H1 (cell line): Measurements from ENCODE around the gene LDLRAD3. TPM values are rescaled to one million over a fixed set of nuclear protein-coding genes. Genes with fewer than 3 reads are reported as not detected.

Source experiments
- CTCF ChIA-PET: fragments of 300-600 bp; sonication (Branson Sonifier 250); formaldehyde crosslinking; loops from one replicate; lab custom pipeline; 2021; ENCODE audit not compliant: partially characterized antibody; lab: Charles Lee
- POLR2A ChIA-PET: fragments of 300-600 bp; sonication (Branson Sonifier 250); formaldehyde crosslinking; loops from one replicate; lab custom pipeline; 2021; ENCODE audit warnings: inconsistent platforms; ENCODE audit not compliant: partially characterized antibody; lab: Charles Lee
- DNase-seq, 2 experiments: peaks; one replicate each; pipeline versions ENCODE4 v3.0.0 to v3.0.0-alpha.2; 2010 to 2022; ENCODE audit warnings: low spot score in 2 of 2, low read depth in 1 of 2, mixed read lengths in 1 of 2
- FAIRE-seq: peaks from 2 replicates; lab custom pipeline; 2011; peaks lifted over from hg19 to GRCh38; lab: Jason Lieb, UNC
- H2AFZ ChIP-seq: 2 replicates; pipeline ENCODE4 v1.8.1; 2012; ENCODE audit warnings: low read length, inconsistent platforms
- H2AK5ac ChIP-seq: 2 replicates; pipeline ENCODE4 v1.6.1; 2013; ENCODE audit warnings: low read depth, low read length
- H2BK120ac ChIP-seq: replicated peaks from 2 replicates; pipeline ENCODE3; 2013; ENCODE audit warnings: low read depth, low read length, inconsistent platforms
- H2BK12ac ChIP-seq: 2 replicates; pipeline ENCODE4 v1.6.1; 2013; ENCODE audit warnings: low read depth, low read length
- H2BK15ac ChIP-seq: 2 replicates; pipeline ENCODE4 v1.6.1; 2013; ENCODE audit warnings: low read length
- H2BK20ac ChIP-seq: 2 replicates; pipeline ENCODE4 v1.6.1; 2013; ENCODE audit warnings: low read length
- H2BK5ac ChIP-seq: 2 replicates; pipeline ENCODE4 v1.6.1; 2013; ENCODE audit warnings: low read depth, low read length
- H3K14ac ChIP-seq: 2 replicates; pipeline ENCODE4 v1.6.1; 2013; ENCODE audit warnings: inconsistent platforms; ENCODE audit not compliant: insufficient read length
- H3K18ac ChIP-seq: 2 replicates; pipeline ENCODE4 v1.6.1; 2013; ENCODE audit warnings: low read length; ENCODE audit errors: extremely low read depth
- H3K23ac ChIP-seq: 2 replicates; pipeline ENCODE4 v1.6.1; 2013; ENCODE audit warnings: inconsistent platforms; ENCODE audit not compliant: insufficient read length
- H3K23me2 ChIP-seq: 2 replicates; pipeline ENCODE4 v1.6.1; 2013; ENCODE audit warnings: low read depth, low read length
- H3K27ac ChIP-seq: 2 replicates; pipeline ENCODE4 v1.6.1; 2011; ENCODE audit warnings: low read depth, low read length, inconsistent platforms
- H3K27me3 ChIP-seq, 4 experiments: replicated peaks in 1 of 4; 1 replicate in 1 of 4; 2 replicates in 3 of 4; pipeline versions ENCODE4 v1.6.1 to v1.8.1; 2011 to 2013; ENCODE audit warnings: low read length in 3 of 4, mild to moderate bottlenecking in 3 of 4, inconsistent platforms in 2 of 4, mixed read lengths in 2 of 4, moderate library complexity in 1 of 4; ENCODE audit not compliant: control insufficient read depth in 3 of 4, insufficient read depth in 3 of 4; ENCODE audit errors: extremely low read depth in 1 of 4
- H3K36me3 ChIP-seq, 4 experiments: 2 replicates each; pipeline versions ENCODE4 v1.6.1 to v1.8.1; 2011 to 2013; ENCODE audit warnings: mild to moderate bottlenecking in 4 of 4, low read length in 3 of 4, moderate library complexity in 2 of 4, control low read depth in 1 of 4, inconsistent platforms in 1 of 4; ENCODE audit not compliant: insufficient read depth in 4 of 4, control insufficient read depth in 2 of 4
- H3K4ac ChIP-seq: replicated peaks from 2 replicates; pipeline ENCODE3; 2013; ENCODE audit warnings: low read length, low read depth, mixed read lengths, inconsistent platforms; ENCODE audit not compliant: insufficient read length
- H3K4me1 ChIP-seq, 4 experiments: replicated peaks in 1 of 4; 1 replicate in 1 of 4; 2 replicates in 3 of 4; pipeline versions ENCODE4 v1.6.1 to v1.8.1; 2011 to 2013; ENCODE audit warnings: low read length in 3 of 4, inconsistent platforms in 2 of 4, mixed read lengths in 1 of 4; ENCODE audit not compliant: insufficient read depth in 4 of 4, control insufficient read depth in 3 of 4
- H3K4me2 ChIP-seq, 2 experiments: 2 replicates each; pipeline versions ENCODE4 v1.6.1 to v1.8.1; 2011 to 2013; ENCODE audit warnings: low read depth in 2 of 2, low read length in 2 of 2, control low read depth in 1 of 2, inconsistent platforms in 1 of 2, mild to moderate bottlenecking in 1 of 2; ENCODE audit not compliant: insufficient read depth in 1 of 2
- H3K4me3 ChIP-seq, 4 experiments: fragments of 200-600, 300-600 bp in 1 of 4; sonication (generic), shearing (Covaris generic), sonication (Bioruptor Twin) in 1 of 4; 2 replicates each; pipeline versions ENCODE4 v1.5.1 to v1.8.1; 2011 to 2016; ENCODE audit warnings: low read length in 4 of 4, low read depth in 3 of 4, control low read depth in 2 of 4, inconsistent platforms in 2 of 4, mild to moderate bottlenecking in 2 of 4, mixed read lengths in 1 of 4, moderate library complexity in 1 of 4; ENCODE audit not compliant: insufficient read depth in 2 of 4; ENCODE audit errors: extremely low read depth in 1 of 4
- H3K56ac ChIP-seq: replicated peaks from 2 replicates; pipeline ENCODE3; 2013; ENCODE audit warnings: low read depth, mild to moderate bottlenecking, mixed read lengths, low read length, inconsistent platforms; ENCODE audit not compliant: insufficient read length
- H3K79me1 ChIP-seq: 2 replicates; pipeline ENCODE4 v1.6.1; 2013; ENCODE audit warnings: low read depth, low read length, control low read depth
- H3K79me2 ChIP-seq, 2 experiments: 2 replicates each; pipeline versions ENCODE4 v1.6.1 to v1.8.1; 2012 to 2013; ENCODE audit warnings: low read length in 2 of 2, mild to moderate bottlenecking in 2 of 2, inconsistent platforms in 1 of 2; ENCODE audit not compliant: insufficient read depth in 2 of 2, control insufficient read depth in 1 of 2
- H3K9ac ChIP-seq, 4 experiments: replicated peaks in 1 of 4; 1 replicate in 1 of 4; 2 replicates in 3 of 4; pipeline versions ENCODE4 v1.6.1 to v1.8.1; 2011 to 2013; ENCODE audit warnings: low read depth in 3 of 4, low read length in 3 of 4, control low read depth in 2 of 4, mild to moderate bottlenecking in 2 of 4, moderate library complexity in 2 of 4, inconsistent platforms in 1 of 4; ENCODE audit errors: extremely low read depth in 1 of 4
- H3K9me3 ChIP-seq, 2 experiments: 2 replicates each; pipeline versions ENCODE4 v1.6.1 to v1.8.1; 2012 to 2013; ENCODE audit warnings: mild to moderate bottlenecking in 2 of 2, moderate library complexity in 2 of 2, control low read depth in 1 of 2, inconsistent platforms in 1 of 2, low read depth in 1 of 2, low read length in 1 of 2, mixed read lengths in 1 of 2; ENCODE audit not compliant: insufficient read depth in 2 of 2
- H4K20me1 ChIP-seq, 2 experiments: replicated peaks in 1 of 2; 2 replicates each; pipeline versions ENCODE3 to v1.8.1; 2011 to 2013; ENCODE audit warnings: inconsistent platforms in 2 of 2, low read length in 2 of 2, mild to moderate bottlenecking in 1 of 2; ENCODE audit not compliant: insufficient read depth in 2 of 2, control insufficient read depth in 1 of 2
- H4K5ac ChIP-seq: 2 replicates; pipeline ENCODE4 v1.6.1; 2013; ENCODE audit warnings: low read length, low read depth, mixed read lengths, inconsistent platforms; ENCODE audit not compliant: insufficient read length
- H4K8ac ChIP-seq: 2 replicates; pipeline ENCODE4 v1.8.0; 2013; ENCODE audit warnings: mild to moderate bottlenecking, moderate library complexity, low read length, inconsistent platforms; ENCODE audit not compliant: insufficient read depth; ENCODE audit errors: extremely low read depth
- H4K91ac ChIP-seq: replicated peaks from 2 replicates; pipeline ENCODE3; 2013; ENCODE audit warnings: low read length, mixed read lengths, inconsistent platforms; ENCODE audit not compliant: insufficient read length
- BACH1 ChIP-seq: IDR thresholded peaks from 2 replicates; pipeline ENCODE4 v1.6.1; 2012; ENCODE audit warnings: low read length, improper control_type of control experiment
- EGR1 ChIP-seq: IDR thresholded peaks from 2 replicates; pipeline ENCODE4 v1.6.1; 2011; ENCODE audit warnings: low read depth, low read length, borderline replicate concordance
- EZH2 ChIP-seq: fragments of 200-600 bp; sonication (generic); IDR thresholded peaks from 2 replicates; pipeline ENCODE4 v1.7.1; 2012; ENCODE audit warnings: low read depth, mild to moderate bottlenecking, moderate library complexity, low read length, inconsistent platforms; ENCODE audit not compliant: severe bottlenecking
- NANOG ChIP-seq: IDR thresholded peaks from 2 replicates; pipeline ENCODE4 v1.6.1; 2011; ENCODE audit warnings: low read length, low read depth, mild to moderate bottlenecking, inconsistent platforms; ENCODE audit not compliant: insufficient read depth, poor library complexity, severe bottlenecking
- POU5F1 ChIP-seq: IDR thresholded peaks from 2 replicates; pipeline ENCODE4 v1.6.1; 2011; ENCODE audit warnings: low read depth, mild to moderate bottlenecking, low read length, moderate library complexity
- RAD21 ChIP-seq, 2 experiments: IDR thresholded peaks in 1 of 2; conservative IDR thresholded peaks in 1 of 2; 2 replicates each; pipeline ENCODE4 v1.6.1; 2011; ENCODE audit warnings: low read depth in 2 of 2, low read length in 2 of 2, improper control_type of control experiment in 1 of 2, inconsistent platforms in 1 of 2, mild to moderate bottlenecking in 1 of 2, moderate library complexity in 1 of 2
- RFX5 ChIP-seq: IDR thresholded peaks from 2 replicates; pipeline ENCODE4 v1.6.1; 2011; ENCODE audit warnings: low read depth, low read length, improper control_type of control experiment, borderline replicate concordance
- SAP30 ChIP-seq: fragments of 300-600 bp; sonication (generic); IDR thresholded peaks from 2 replicates; pipeline ENCODE4 v1.7.1; 2012; ENCODE audit warnings: low read length, moderate library complexity, mild to moderate bottlenecking, inconsistent platforms; ENCODE audit not compliant: insufficient read depth, insufficient replicate concordance
- SIX5 ChIP-seq: IDR thresholded peaks from 2 replicates; pipeline ENCODE4 v1.6.1; 2011; ENCODE audit warnings: mild to moderate bottlenecking, low read depth, low read length
- SP4 ChIP-seq: IDR thresholded peaks from 2 replicates; pipeline ENCODE4 v1.6.1; 2012; ENCODE audit warnings: low read length, inconsistent platforms
- TCF12 ChIP-seq: IDR thresholded peaks from 2 replicates; pipeline ENCODE4 v1.6.1; 2011; ENCODE audit warnings: low read depth, mild to moderate bottlenecking, low read length
- WGBS, 2 experiments: shearing (Covaris generic) in 1 of 2; methylation state at CpG; one replicate each; pipeline versions ENCODE4 v1.1.6 to v1.1.7; 2013 to 2015; ENCODE audit warnings: low lambda C conversion rate in 2 of 2, mixed read lengths in 2 of 2, inconsistent platforms in 1 of 2, low coverage in 1 of 2, missing lambda C conversion rate in 1 of 2; ENCODE audit not compliant: insufficient replicate concordance in 2 of 2, insufficient coverage in 1 of 2, insufficient read length in 1 of 2; ENCODE audit errors: extremely low coverage in 1 of 2, missing lambda C conversion rate in 1 of 2; 5-methylcytosine and 5-hydroxymethylcytosine counted together
- polyA plus RNA-seq, 7 experiments: library from polyadenylated mRNA; depleted of rRNA in 3 of 7; stranded (reverse) in 5 of 7; unstranded in 2 of 7; fragments of >200 nt in 5 of 7; fragments of 200-250 nt in 2 of 7; gene quantifications; 1 replicate in 5 of 7; 2 replicates in 1 of 7; 4 replicates in 1 of 7; pipeline versions ENCODE4 v1.2.1 to v1.2.3, GENCODE V29; 2011 to 2013; ENCODE audit warnings: missing spikeins in 2 of 7, mixed read lengths in 2 of 7
- total RNA-seq: library from RNA; stranded (reverse); fragmentation: NEBNext Ultra II Directional; extraction: Animal tissue kit (Norgen Biotek cat#: 25700); gene quantifications from 2 replicates; pipeline ENCODE4 v1.2.1, GENCODE V29; 2021

LDLRAD3 gene
- total and polyA plus RNA-seq, 2 of the 8 experiments (the other 6 are each of a cell fraction or from before 2014, with no cell fraction given), result 18.6 to 22.8 TPM

DNA sequence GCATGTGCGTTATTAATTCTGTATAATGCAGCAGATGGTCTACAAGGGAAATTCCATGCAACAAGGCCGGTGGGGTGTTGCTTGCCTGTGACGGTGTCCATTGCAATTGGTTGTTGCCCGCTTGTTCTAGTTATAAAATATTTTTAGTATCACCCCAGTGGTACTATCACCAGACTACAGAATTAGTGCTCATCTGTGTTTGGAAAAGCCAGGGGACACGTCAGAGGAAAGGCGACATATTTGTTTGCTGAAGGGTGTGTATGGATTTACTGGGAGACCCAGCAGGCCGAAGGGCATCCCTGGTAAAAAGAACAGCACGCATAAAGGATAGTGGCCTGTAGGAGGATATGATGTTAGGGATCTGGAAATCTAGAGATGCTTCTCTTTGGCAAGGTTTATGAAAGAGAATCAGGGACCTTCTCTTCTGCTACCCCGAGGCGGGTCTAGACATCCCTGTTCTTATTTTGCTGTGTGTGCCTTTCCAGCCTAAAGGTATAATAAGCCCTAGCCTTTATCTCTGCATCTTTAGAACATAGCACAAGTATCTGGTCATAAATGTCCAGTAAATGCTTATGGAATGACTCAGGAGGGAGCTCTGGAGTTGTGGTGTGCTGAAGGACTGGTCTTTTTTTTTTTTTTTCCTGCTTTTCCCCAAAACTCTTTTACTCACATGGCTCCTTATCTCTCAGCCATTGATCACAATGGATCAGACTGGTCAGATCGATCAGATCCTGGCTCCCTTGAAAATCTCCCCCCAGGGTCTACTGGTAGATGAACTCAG is 90.9 kb downstream of the LDLRAD3 start:
- H2BK120ac ChIP-seq, result no peak overlapping the region
- no peak overlapping the region for H2BK20ac ChIP-seq
- H3K23ac ChIP-seq, result no peak overlapping the region
- POLR2A ChIA-PET, result interaction anchor here (1.1 to 1.6 kb wide), 2 partner anchors 16 to 75 kb away, joined by 3 to 5 read pairs; no protein-coding TSS in a partner anchor
- WGBS, 2 experiments, result 89% methylated on average over 11 of the region's 11 CpGs; no CpG with 5 or more reads in 1 of the 2 experiments
- no peaks in the 10 kb centered on the region for H3K27me3 ChIP-seq
- H3K79me1 ChIP-seq, result peaks cover 13% of the 10 kb centered on the region
- H3K4ac ChIP-seq, result no peak overlapping the region
- FAIRE-seq, result no peak
- no peak overlapping the region for H3K4me3 ChIP-seq
- H3K18ac ChIP-seq, result no peak overlapping the region
- 0 out of 2 replicates have a peak overlapping the region, but pooled peaks have one; percentile 32 for H2BK15ac ChIP-seq
- no peak overlapping the region for H4K5ac ChIP-seq
- H3K23me2 ChIP-seq, result no peaks in the 10 kb centered on the region
- peaks cover 3 to 44% of the 10 kb centered on the region in 2 experiments for H3K79me2 ChIP-seq
- peak overlapping the region; percentile 73; the same call in 1 of the 2 replicates for H3K27ac ChIP-seq
- no peak overlapping the region for H3K56ac ChIP-seq
- no peak overlapping the region for H2AFZ ChIP-seq
- H3K4me2 ChIP-seq, result 0 out of 4 replicates have a peak overlapping the region, but pooled peaks of 1 of the 2 experiments have one; percentile 35
- H2AK5ac ChIP-seq, result peak overlapping the region; percentile 85; the same call in 1 of the 2 replicates
- H3K4me1 ChIP-seq, result peaks cover 5 to 13% (median 9%) of the 10 kb centered on the region in 4 experiments
- H2BK12ac ChIP-seq, result peak overlapping the region; percentile 4; the same call in 1 of the 2 replicates
- no peak overlapping the region for H4K91ac ChIP-seq
- H3K9ac ChIP-seq, result no peak overlapping the region
- H3K9me3 ChIP-seq, result no peaks in the 10 kb centered on the region
- H4K20me1 ChIP-seq, result no peaks in the 10 kb centered on the region
- CTCF ChIA-PET, result interaction anchor here (0.7 to 2.5 kb wide), 5 partner anchors 19 to 213 kb away, joined by 4 to 8 read pairs (median 5); no protein-coding TSS in a partner anchor
- peaks cover 0 to 9% (median 0%) of the 10 kb centered on the region in 4 experiments; a peak in 3 of 8 replicates for H3K36me3 ChIP-seq
- no peak for DNase-seq
- H4K8ac ChIP-seq, result no peak overlapping the region
- no peak overlapping the region for H3K14ac ChIP-seq
- H2BK5ac ChIP-seq, result no peak overlapping the region
- TF ChIP-seq BACH1, result no peak
- TF ChIP-seq NANOG, result no peak
- TF ChIP-seq POU5F1, result no peak
- TF ChIP-seq SP4, result no peak
- TF ChIP-seq SAP30, result no peak
- TF ChIP-seq SIX5, result no peak
- TF ChIP-seq RAD21 (IDR thresholded peaks at IDR 0.05 in 1 of 2, conservative IDR thresholded peaks at IDR 0.05 in 1 of 2; ENCODE audit: low read depth in 2 of 2, low read length in 2 of 2), result no peak
- TF ChIP-seq TCF12, result no peak
- TF ChIP-seq RFX5, result no peak
- no peak for TF ChIP-seq EGR1
- TF ChIP-seq EZH2, result no peak
